GM18520 (cell line): ENCODE results near the gene TMEM163.
A peak's percentile ranks its signal among the peaks of the same experiment; 100 is the strongest.
"Not testable (repeated sequence)": the region's sequence is repeated elsewhere in the genome, so short reads cannot be mapped to it uniquely, and the experiment has no call there.

Experiments
- ATAC-seq: cut with Tn5 transposase; IDR thresholded peaks from one replicate; pipeline ENCODE4 v1.9.1; 2021; ENCODE audit not compliant: unreplicated experiment

The TMEM163 gene

DNA sequence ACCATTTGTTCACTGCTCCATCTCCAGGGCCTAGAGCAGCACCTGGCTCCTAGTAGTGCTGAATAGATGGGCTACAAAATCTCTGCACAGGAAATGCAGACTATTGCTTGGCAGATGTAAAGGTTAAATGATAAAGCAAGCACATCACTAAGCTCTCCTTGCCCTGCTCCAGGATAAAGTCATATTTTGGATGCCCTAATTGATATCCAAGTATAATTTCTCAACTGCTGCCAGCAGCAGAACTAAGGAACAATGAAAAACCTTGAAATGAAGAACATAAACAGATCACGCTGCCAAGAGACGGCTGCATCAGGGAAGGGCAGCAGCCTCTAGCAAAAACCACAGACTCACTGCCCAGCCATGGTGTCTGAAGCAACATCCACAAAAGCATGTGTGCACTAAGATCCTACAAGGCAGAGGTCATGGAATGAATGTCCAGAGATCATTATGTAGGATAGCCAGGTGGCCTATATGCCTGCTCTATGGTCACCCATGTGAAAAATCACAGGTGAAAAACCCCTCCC, 134.7 kb downstream of the TMEM163 start:
- ATAC-seq = no peak

- no peak for ATAC-seq
These were observed 135.3 kb downstream of the TMEM163 start for GRCh38 chr2:134583462-134583861.

DNA sequence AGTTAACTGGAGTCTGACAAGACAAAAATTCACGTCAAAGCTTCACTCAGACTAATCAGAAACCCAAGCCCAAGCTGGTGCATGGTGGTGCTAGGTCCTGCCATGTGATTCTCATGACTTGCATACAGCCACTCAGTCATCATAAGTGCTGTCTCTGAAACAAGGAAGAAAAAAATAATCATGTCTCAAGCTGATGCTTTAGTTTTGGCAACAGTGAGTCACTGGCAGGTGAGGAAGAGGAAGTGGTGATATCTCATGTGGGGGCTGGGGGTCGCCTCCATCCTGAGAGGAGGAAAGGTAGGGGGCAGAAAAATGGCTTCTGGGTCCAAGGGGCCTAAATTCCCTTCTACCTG, 136.3 kb downstream of the TMEM163 start:
- ATAC-seq = no peak

DNA sequence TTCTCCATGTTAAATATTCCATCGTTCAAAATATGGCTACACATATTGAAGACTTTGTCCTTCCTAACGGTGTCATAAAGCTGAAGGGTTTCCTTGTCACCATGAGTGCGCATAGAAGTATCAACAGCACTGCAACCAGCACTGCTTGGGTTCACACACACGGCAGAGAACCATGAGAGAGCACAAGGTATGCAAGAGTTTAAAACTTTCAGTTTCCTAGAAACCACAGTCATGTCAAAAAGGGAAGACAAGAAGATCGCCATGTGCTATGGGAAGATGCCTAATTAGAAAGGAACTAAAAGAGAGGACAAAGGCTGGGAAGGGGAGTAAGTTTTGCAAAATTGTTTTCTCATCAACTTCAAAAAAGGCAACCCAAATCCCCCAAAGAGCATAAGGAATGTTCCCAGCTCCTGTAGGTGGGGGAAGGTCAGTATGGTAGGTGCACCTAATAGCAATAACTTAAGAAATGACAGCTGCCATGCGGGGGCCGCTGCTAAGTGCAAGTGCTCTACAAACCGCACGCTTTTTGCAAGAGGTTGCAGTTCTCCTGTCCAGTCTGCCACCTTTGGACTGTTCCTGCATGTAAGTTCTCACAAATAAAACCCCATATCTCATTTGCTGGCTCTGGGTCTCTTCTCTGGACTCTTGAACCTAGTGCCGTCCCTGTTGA, 136.8 kb downstream of the TMEM163 start:
- ATAC-seq = no peak

- ATAC-seq = no peak
These were observed 140.5 kb downstream of the TMEM163 start for GRCh38 chr2:134578316-134578715.

- ATAC-seq = no peak
These were observed 142.3 kb downstream of the TMEM163 start for GRCh38 chr2:134576478-134576877.

DNA sequence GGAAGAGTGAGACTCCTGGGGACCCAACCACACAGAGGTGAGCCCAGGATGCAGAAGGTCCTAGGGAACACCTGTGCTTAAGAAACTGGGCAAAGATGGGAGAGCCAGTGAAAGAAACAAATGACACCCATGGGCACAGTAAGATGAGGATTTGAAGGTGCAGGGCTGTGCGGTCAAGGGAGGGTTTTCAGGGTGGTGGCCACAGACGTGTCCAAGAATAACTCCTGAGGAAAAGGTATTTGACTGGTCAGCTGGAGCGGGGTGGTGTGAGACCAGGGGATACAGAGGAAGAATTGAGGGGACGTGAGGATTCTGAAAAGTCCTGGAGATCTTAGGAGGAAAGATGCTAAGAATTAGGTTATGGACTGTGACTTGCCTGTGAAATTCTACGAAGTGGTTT, 142.9 kb downstream of the TMEM163 start:
- ATAC-seq = no peak

DNA sequence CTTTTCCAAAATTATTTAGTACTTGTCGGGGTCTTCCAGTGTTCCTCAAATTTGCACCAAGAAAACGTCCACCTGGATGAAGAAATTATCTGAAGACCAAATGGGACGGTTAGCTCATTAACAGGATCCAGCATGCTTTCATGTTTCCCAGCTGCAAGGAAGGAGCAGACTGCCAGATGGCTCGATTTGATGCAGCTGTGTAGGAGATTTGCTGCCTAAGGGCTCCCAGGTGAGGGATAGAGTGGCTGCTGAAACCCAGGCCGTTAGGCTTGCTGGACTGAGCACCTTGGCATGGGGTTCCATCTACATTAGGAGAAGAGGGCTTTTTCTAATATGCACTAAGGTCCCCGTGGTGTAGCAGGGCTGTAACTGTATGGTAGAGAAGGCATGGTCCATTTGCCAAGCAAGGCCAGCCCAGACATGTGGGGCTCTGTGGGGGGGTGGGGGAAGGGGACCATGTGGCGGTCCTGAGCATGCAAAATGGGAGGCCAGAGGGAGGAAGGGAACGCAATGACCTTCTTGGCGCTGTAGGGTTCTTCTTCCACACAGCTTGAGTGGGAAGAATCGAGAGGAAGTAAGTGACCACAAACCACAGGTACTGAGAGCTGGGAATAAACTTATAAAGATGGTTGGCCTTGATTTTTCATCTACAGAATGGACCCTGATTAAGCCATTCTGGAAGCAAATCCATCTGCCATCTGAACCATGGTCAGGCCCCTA, 144.0 kb downstream of the TMEM163 start:
- ATAC-seq = no peak

DNA sequence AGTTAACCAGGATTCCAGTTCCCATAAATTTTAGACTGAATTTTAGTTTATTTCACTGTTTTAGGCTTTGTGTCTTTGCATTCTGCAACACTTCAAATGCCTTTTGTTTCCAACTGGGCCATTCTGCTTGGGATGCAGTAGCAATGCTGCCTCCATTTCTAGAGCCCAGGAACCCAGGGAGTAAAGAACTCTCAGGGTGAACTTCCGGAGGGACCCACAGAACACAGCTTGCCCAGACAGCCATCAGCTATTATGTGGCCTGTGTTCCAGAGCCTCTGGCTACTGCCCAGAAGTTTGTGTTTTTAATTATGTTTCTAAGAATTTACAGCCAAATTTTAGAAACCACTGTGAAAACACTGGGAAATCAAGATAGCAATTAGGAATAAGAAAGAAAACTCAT, 145.1 kb downstream of the TMEM163 start:
- ATAC-seq = no peak

GRCh38 chr2:134573085-134573370, 145.8 kb downstream of the TMEM163 start:
- ATAC-seq = no peak

DNA sequence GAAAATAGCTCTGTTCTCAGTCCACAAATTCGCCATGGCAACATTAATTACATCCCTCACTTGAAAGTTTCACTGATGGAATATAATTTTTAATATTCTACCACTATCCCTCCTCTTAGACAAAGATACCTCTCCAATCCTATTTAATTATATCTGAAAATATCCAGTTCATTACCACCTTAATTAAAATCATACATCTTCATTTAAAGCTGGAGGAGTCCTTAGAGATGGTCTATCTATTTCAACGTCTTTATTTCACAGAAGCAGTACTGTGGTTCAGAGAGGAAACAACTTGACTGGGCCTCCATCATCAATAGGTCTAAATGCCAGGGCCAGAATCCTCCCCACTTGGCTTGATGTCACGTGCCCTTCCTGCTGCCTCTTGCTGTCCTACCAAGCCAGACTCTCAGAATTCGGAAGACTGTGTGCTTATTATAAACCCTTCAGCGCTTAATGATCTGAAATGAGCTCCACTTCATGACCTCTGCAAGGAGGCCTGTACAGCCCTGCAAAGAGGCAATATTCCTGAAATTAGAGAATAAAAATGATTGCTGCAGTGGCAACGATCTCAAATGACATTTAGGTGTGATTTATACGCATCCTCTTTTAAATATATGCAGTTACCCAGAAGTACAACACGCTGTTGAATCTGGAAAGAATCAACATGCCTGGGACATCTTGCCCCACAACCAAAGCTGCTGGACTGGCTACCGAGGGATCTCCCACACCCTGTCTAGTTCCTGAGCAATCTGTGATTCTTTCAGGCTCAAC, 146.3 kb downstream of the TMEM163 start:
- ATAC-seq = no peak

DNA sequence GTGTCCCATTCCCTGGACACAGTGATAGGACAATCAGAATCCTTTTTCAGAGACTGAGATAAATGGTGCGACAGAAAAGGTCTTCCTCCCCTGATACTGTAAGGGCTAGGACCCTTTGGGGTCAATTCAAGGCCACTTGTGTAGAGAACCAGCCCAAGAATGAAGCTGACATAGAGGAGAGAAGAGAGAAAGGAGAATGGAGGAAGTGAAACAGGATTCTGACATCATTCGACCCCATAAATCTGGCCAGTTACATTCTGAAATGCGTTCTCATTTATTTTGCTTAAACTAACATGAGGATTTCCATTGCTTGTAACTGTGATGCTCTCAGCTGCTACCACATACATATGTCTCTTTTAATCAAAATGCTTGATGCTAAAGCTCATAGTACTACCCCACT, 148.1 kb downstream of the TMEM163 start:
- no peak for ATAC-seq

- no peak for ATAC-seq
These were observed 150.4 kb downstream of the TMEM163 start for GRCh38 chr2:134568413-134568812.

- no peak for ATAC-seq
These were observed 151.1 kb downstream of the TMEM163 start for GRCh38 chr2:134567666-134568065.

GRCh38 chr2:134564955-134565354, 153.8 kb downstream of the TMEM163 start:
- ATAC-seq = not testable (repeated sequence)

DNA sequence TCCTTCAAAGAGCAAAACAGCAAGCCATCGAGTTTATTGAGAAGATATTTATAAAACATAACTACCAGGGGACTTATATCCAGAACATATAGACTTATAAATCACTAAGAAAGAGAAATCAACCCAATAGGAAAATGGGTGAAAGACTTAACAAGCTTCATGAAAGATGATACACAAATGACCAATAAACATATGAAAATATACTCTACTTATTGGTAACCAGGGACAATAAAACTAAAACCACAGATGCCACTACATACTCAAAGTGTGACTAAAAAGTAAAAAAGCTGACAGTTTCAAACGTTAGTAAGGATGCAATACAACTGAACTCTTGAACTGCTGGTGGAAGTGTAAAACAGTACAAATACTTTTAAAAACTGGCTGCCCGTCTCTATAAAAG, 154.3 kb downstream of the TMEM163 start:
- peak; percentile 81 for ATAC-seq

DNA sequence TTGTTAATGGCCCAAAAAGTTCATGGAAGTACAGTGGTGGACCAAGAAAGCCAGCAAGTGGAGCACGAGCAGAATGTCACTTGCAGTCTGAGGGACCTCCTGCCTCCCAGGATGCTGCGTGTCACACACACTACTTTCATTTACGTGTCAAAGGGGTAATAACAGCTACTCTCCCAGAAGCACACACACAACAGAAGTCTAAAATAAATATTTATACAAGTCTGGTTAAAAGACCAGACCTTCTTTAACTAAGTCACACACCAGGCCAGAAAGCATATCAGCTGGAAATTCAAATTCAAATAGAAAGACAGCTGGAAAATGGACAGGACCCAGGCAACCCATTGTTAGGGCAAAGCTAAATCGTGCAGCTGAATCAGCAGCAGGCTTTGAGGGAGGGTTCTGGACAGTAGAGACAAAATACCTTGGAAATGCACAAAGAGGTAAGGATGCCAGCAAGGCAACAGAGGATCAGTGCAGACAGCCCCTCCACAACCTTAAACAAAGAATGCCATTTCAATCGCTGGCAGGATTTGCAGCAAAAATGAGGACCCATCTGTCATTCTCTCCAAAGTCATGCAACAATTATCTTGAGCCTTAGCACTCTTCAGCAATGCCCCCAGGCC, 160.5 kb downstream of the TMEM163 start:
- ATAC-seq = no peak

GRCh38 chr2:134555411-134555810, 163.4 kb downstream of the TMEM163 start:
- ATAC-seq = no peak

GRCh38 chr2:134553657-134554056, 165.1 kb downstream of the TMEM163 start:
- ATAC-seq = no peak

- ATAC-seq = no peak
These were observed 168.1 kb downstream of the TMEM163 start for GRCh38 chr2:134550566-134551164.

GRCh38 chr2:134549104-134549503, 169.7 kb downstream of the TMEM163 start:
- no peak for ATAC-seq
